ENCODE data around the gene C1QTNF1. TPM values are rescaled to one million over a fixed set of nuclear protein-coding genes. Genes with fewer than 3 reads are reported as not detected.

The C1QTNF1 gene
- total and polyA plus RNA-seq, 8 donors: 2.9 to 20.3 (median 12.7) TPM

- Histone ChIP-seq H3K27me3 (peaks cover 5 to 97% (median 83%) of the 10 kb centered on the region in 3 donors), H3K4me3 (no peak overlapping the region), H3K36me3 (no peaks in the 10 kb centered on the region), H3K4me1 (peaks cover 0 to 26% (median 8%) of the 10 kb centered on the region in 4 donors), H3K27ac (no peak overlapping the region), H3K9me3 (no peaks in the 10 kb centered on the region)
- TF ChIP-seq EP300 (IDR thresholded peaks at IDR 0.05) (no peak), CTCF (IDR thresholded peaks at IDR 0.05) (no peak), POLR2A (IDR thresholded peaks at IDR 0.05) (no peak), POLR2AphosphoS5 (IDR thresholded peaks at IDR 0.05) (no peak)
- 75 to 89% (median 81%) methylated on average over 5 to 17 of the region's 17 CpGs for WGBS, 5 donors
- intact Hi-C loops (cut with DNase I; ENCODE audit: low total_unique reads): no loop called here
- no peak for DNase-seq
Measured at GRCh38 chr17:79094261-79094660, 70.3 kb downstream of the C1QTNF1 start.

- intact Hi-C loops (cut with DNase I; ENCODE audit: low total_unique reads): no loop called here
- 79 to 85% (median 81%) methylated on average over 10 to 15 of the region's 15 CpGs for WGBS, 5 donors
- no peak for TF ChIP-seq CTCF (IDR thresholded peaks at IDR 0.05)
- TF ChIP-seq POLR2AphosphoS5 (IDR thresholded peaks at IDR 0.05): no peak
- no peak for TF ChIP-seq EP300 (IDR thresholded peaks at IDR 0.05)
- TF ChIP-seq POLR2A (IDR thresholded peaks at IDR 0.05): no peak
- Histone ChIP-seq H3K9me3 (no peaks in the 10 kb centered on the region), H3K27ac (no peak overlapping the region), H3K4me1 (peaks cover 0 to 18% (median 8%) of the 10 kb centered on the region in 4 donors), H3K36me3 (no peaks in the 10 kb centered on the region), H3K4me3 (no peak overlapping the region), H3K27me3 (peaks cover 5 to 100% (median 86%) of the 10 kb centered on the region in 3 donors)
- no peak for DNase-seq
Measured at GRCh38 chr17:79095345-79096055, 71.5 kb downstream of the C1QTNF1 start.

GRCh38 chr17:79096477-79096876 lies 72.5 kb downstream of the C1QTNF1 start:
- Histone ChIP-seq H3K4me3 (no peak overlapping the region), H3K27ac (no peak overlapping the region), H3K36me3 (no peaks in the 10 kb centered on the region), H3K27me3 (peaks cover 5 to 100% (median 90%) of the 10 kb centered on the region in 3 donors), H3K4me1 (peaks cover 0 to 12% (median 8%) of the 10 kb centered on the region in 4 donors), H3K9me3 (no peaks in the 10 kb centered on the region)
- DNase-seq: no peak
- TF ChIP-seq POLR2A (IDR thresholded peaks at IDR 0.05) (no peak), POLR2AphosphoS5 (IDR thresholded peaks at IDR 0.05) (no peak), EP300 (IDR thresholded peaks at IDR 0.05) (no peak), CTCF (IDR thresholded peaks at IDR 0.05) (no peak)
- intact Hi-C loops (cut with DNase I; ENCODE audit: low total_unique reads): no loop called here
- WGBS, 5 donors: 37 to 48% (median 45%) methylated on average over 8 to 16 of the region's 16 CpGs

GRCh38 chr17:79097226-79098055 lies 73.5 kb downstream of the C1QTNF1 start:
- Histone ChIP-seq H3K4me3 (no peak overlapping the region), H3K36me3 (no peaks in the 10 kb centered on the region), H3K27ac (no peak overlapping the region), H3K27me3 (peaks cover 9 to 100% (median 93%) of the 10 kb centered on the region in 3 donors), H3K4me1 (peaks cover 0 to 12% (median 8%) of the 10 kb centered on the region in 4 donors), H3K9me3 (no peaks in the 10 kb centered on the region)
- DNase-seq: no peak
- TF ChIP-seq POLR2A (IDR thresholded peaks at IDR 0.05): no peak
- TF ChIP-seq EP300 (IDR thresholded peaks at IDR 0.05): no peak
- intact Hi-C loops (cut with DNase I; ENCODE audit: low total_unique reads): no loop called here
- 8 to 39% (median 12%) methylated on average over 13 to 52 of the region's 52 CpGs for WGBS, 5 donors
